CD4-positive, CD25-positive, alpha-beta regulatory T cell (primary cell): ENCODE data around the gene SERPINA1. TPM values are rescaled to one million over a fixed set of nuclear protein-coding genes. Genes with fewer than 3 reads are reported as not detected.
"Not testable (repeated sequence)": the region's sequence is repeated elsewhere in the genome, so short reads cannot be mapped to it uniquely, and the experiment has no call there.

Experiments used
- ATAC-seq, 2 donors: fragments of 150-1000 bp; cut with Tn5 transposase; one replicate each; pipeline ENCODE4 v1.10.0; 2021; ENCODE audit warnings: low read depth in 2 of 2, moderate number of reproducible peaks in 2 of 2, moderate library complexity in 1 of 2
- DNase-seq, 3 donors: peaks; one replicate each; pipeline versions ENCODE4 v3.0.0 to v3.0.0-alpha.2; 2012 to 2022; ENCODE audit warnings: mixed read lengths in 1 of 3
- H3K27ac ChIP-seq: one replicate; pipeline ENCODE4 v1.7.0; 2013; ENCODE audit warnings: mild to moderate bottlenecking, low read length; ENCODE audit not compliant: insufficient read depth, poor library complexity, severe bottlenecking
- H3K27me3 ChIP-seq: one replicate; pipeline ENCODE4 v1.7.0; 2013; ENCODE audit warnings: low read length; ENCODE audit not compliant: control insufficient read depth, insufficient read depth
- H3K36me3 ChIP-seq: one replicate; pipeline ENCODE4 v1.7.0; 2013; ENCODE audit warnings: mild to moderate bottlenecking, low read length, moderate library complexity; ENCODE audit not compliant: control insufficient read depth, insufficient read depth
- H3K4me1 ChIP-seq: 2 replicates; pipeline ENCODE4 v1.7.0; 2013; ENCODE audit warnings: mild to moderate bottlenecking, low read length; ENCODE audit not compliant: insufficient read depth, control insufficient read depth, poor library complexity, severe bottlenecking
- H3K4me3 ChIP-seq: one replicate; pipeline ENCODE4 v1.7.0; 2013; ENCODE audit warnings: low read depth, mild to moderate bottlenecking, low read length, moderate library complexity
- H3K9me3 ChIP-seq, 2 experiments: 1 replicate in 1 of 2; 2 replicates in 1 of 2; pipeline ENCODE4 v1.7.0; 2013; ENCODE audit warnings: low read length in 2 of 2, mild to moderate bottlenecking in 1 of 2, moderate library complexity in 1 of 2; ENCODE audit not compliant: control insufficient read depth in 2 of 2
- H3K27ac Mint-ChIP-seq, 3 donors: one replicate each; pipeline ENCODE4 v1.8.0; 2020 to 2022; ENCODE audit warnings: mild to moderate bottlenecking in 3 of 3, mixed read lengths in 3 of 3, moderate library complexity in 2 of 3
- H3K27me3 Mint-ChIP-seq: one replicate; pipeline ENCODE4 v1.8.0; 2022; ENCODE audit warnings: mild to moderate bottlenecking, mixed read lengths
- H3K36me3 Mint-ChIP-seq: one replicate; pipeline ENCODE4 v1.8.0; 2020; ENCODE audit warnings: mixed read lengths
- H3K4me1 Mint-ChIP-seq, 4 donors: one replicate each; pipeline ENCODE4 v1.8.0; 2020 to 2022; ENCODE audit warnings: mixed read lengths in 4 of 4, mild to moderate bottlenecking in 1 of 4
- H3K4me3 Mint-ChIP-seq, 4 donors: one replicate each; pipeline ENCODE4 v1.8.0; 2020 to 2022; ENCODE audit warnings: mild to moderate bottlenecking in 4 of 4, mixed read lengths in 4 of 4, moderate library complexity in 3 of 4
- H3K9me3 Mint-ChIP-seq, 7 donors: one replicate each; pipeline ENCODE4 v1.8.0; 2020 to 2022; ENCODE audit warnings: mixed read lengths in 7 of 7, mild to moderate bottlenecking in 3 of 7, moderate library complexity in 2 of 7
- polyA plus RNA-seq, 4 donors: library from polyadenylated mRNA; unstranded; fragments of 300-500 nt; fragmentation: Illumina TruSeq; gene quantifications; one replicate each; pipeline ENCODE4 v1.2.3, GENCODE V29; 2021
- total RNA-seq: library from RNA; stranded (reverse); gene quantifications from one replicate; pipeline ENCODE4 v1.2.3, GENCODE V29; 2022

The SERPINA1 gene
- total and polyA plus RNA-seq, 5 donors from 2014 or later: 0.14 to 2.6 (median 0.71) TPM; not detected in 2

GRCh38 chr14:94354638-94355185 is 33.7 kb downstream of the SERPINA1 start:
- no peaks in the 10 kb centered on the region for H3K9me3 ChIP-seq
- Mint-ChIP-seq H3K4me3 (no peak overlapping the region), H3K36me3 (no peaks in the 10 kb centered on the region), H3K9me3 (peaks cover 0 to 4% (median 0%) of the 10 kb centered on the region in 7 donors), H3K27me3 (peaks cover 22% of the 10 kb centered on the region), H3K27ac (no peak overlapping the region), H3K4me1 (no peaks in the 10 kb centered on the region)
- H3K4me3 ChIP-seq: no peak overlapping the region
- no peak overlapping the region for H3K27ac ChIP-seq
- no peaks in the 10 kb centered on the region for H3K36me3 ChIP-seq
- no peaks in the 10 kb centered on the region for H3K27me3 ChIP-seq
- DNase-seq (no peak), ATAC-seq (no peak)
- no peaks in the 10 kb centered on the region for H3K4me1 ChIP-seq

DNA sequence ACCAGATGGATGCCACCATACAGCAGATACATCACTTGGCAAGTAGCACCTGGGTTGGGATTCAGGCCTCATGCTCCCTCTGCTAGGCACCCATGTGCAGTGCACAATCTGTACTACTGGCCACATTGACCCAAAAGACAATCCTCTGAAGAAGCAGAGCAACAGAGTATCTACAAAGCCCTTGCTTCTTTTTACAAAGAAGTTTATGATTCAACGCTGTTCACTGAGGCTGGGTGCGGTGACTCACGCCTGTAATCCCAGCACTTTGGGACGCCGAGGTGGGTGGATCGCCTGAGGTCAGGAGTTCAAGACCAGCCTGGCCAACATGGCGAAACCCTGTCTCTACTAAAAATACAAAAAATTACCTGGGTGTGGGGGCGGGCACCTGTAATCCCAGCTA is 34.2 kb downstream of the SERPINA1 start:
- H3K4me3 ChIP-seq, H3K4me1 Mint-ChIP-seq, H3K27me3 ChIP-seq, H3K4me1 ChIP-seq, H3K36me3 Mint-ChIP-seq, DNase-seq, H3K27ac ChIP-seq, ATAC-seq, H3K36me3 ChIP-seq, H3K9me3 ChIP-seq, H3K27ac Mint-ChIP-seq, H3K9me3 Mint-ChIP-seq, H3K4me3 Mint-ChIP-seq: not testable (repeated sequence)
- H3K27me3 Mint-ChIP-seq: peaks cover 22% of the 10 kb centered on the region

DNA sequence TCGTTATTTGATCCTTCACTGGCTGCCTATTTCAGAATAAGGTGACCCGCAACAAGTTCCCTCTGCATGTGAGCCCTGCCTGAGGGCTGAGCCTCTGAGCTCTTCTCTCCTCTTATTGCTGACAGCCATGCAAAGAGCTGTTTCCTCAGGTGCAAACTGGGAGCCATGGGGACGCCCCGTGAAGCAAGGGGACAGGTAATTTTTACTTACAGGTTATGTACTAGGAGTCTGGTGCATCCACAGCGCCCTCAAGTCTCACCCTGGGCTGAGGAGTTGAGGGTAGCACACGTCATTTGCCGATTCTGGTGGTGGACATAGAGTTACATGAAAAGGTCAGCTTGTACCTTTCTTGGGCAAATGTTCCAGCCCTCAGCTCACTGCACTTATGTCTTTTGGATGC is 39.1 kb downstream of the SERPINA1 start:
- no peak for ATAC-seq
- no peak overlapping the region for H3K27ac Mint-ChIP-seq

GRCh38 chr14:94348836-94349235 is 39.6 kb downstream of the SERPINA1 start:
- no peak overlapping the region for H3K4me3 Mint-ChIP-seq
- Histone ChIP-seq H3K4me1 (no peaks in the 10 kb centered on the region), H3K27ac (no peak overlapping the region), H3K36me3 (no peaks in the 10 kb centered on the region), H3K9me3 (no peaks in the 10 kb centered on the region), H3K4me3 (no peak overlapping the region), H3K27me3 (no peaks in the 10 kb centered on the region)
- no peaks in the 10 kb centered on the region for H3K4me1 Mint-ChIP-seq
- H3K9me3 Mint-ChIP-seq: peaks cover 0 to 5% (median 0%) of the 10 kb centered on the region in 7 donors
- H3K36me3 Mint-ChIP-seq: no peaks in the 10 kb centered on the region
- DNase-seq: no peak
- H3K27ac Mint-ChIP-seq: no peak overlapping the region
- no peaks in the 10 kb centered on the region for H3K27me3 Mint-ChIP-seq
- no peak for ATAC-seq

More for the DNA sequence above, 39.1 kb downstream of the SERPINA1 start:
- Mint-ChIP-seq H3K4me3 (no peak overlapping the region), H3K9me3 (peaks cover 0 to 4% (median 0%) of the 10 kb centered on the region in 7 donors), H3K27me3 (no peaks in the 10 kb centered on the region), H3K4me1 (no peaks in the 10 kb centered on the region), H3K36me3 (no peaks in the 10 kb centered on the region)
- no peaks in the 10 kb centered on the region for H3K4me1 ChIP-seq
- DNase-seq: no peak
- no peaks in the 10 kb centered on the region for H3K9me3 ChIP-seq
- H3K36me3 ChIP-seq: no peaks in the 10 kb centered on the region
- no peak overlapping the region for H3K4me3 ChIP-seq
- H3K27ac ChIP-seq: no peak overlapping the region
- no peaks in the 10 kb centered on the region for H3K27me3 ChIP-seq

GRCh38 chr14:94346841-94347240 is 41.6 kb downstream of the SERPINA1 start:
- H3K27ac ChIP-seq: no peak overlapping the region
- Mint-ChIP-seq H3K36me3 (no peaks in the 10 kb centered on the region), H3K27me3 (no peaks in the 10 kb centered on the region), H3K4me1 (no peaks in the 10 kb centered on the region), H3K27ac (no peak overlapping the region), H3K4me3 (no peak overlapping the region), H3K9me3 (peaks cover 0 to 2% (median 0%) of the 10 kb centered on the region in 7 donors)
- H3K9me3 ChIP-seq: no peaks in the 10 kb centered on the region
- DNase-seq: no peak
- no peaks in the 10 kb centered on the region for H3K4me1 ChIP-seq
- no peak for ATAC-seq
- no peaks in the 10 kb centered on the region for H3K27me3 ChIP-seq
- H3K4me3 ChIP-seq: no peak overlapping the region
- H3K36me3 ChIP-seq: no peaks in the 10 kb centered on the region

GRCh38 chr14:94346065-94346786 is 42.2 kb downstream of the SERPINA1 start:
- H3K4me3 ChIP-seq, H3K36me3 Mint-ChIP-seq, H3K4me1 Mint-ChIP-seq, H3K9me3 ChIP-seq, H3K27ac ChIP-seq, ATAC-seq, H3K27me3 Mint-ChIP-seq, H3K27me3 ChIP-seq, H3K4me3 Mint-ChIP-seq, DNase-seq, H3K36me3 ChIP-seq, H3K4me1 ChIP-seq, H3K27ac Mint-ChIP-seq, H3K9me3 Mint-ChIP-seq: not testable (repeated sequence)

- Histone ChIP-seq H3K27ac (no peak overlapping the region), H3K4me3 (no peak overlapping the region), H3K36me3 (no peaks in the 10 kb centered on the region), H3K27me3 (no peaks in the 10 kb centered on the region), H3K4me1 (no peaks in the 10 kb centered on the region), H3K9me3 (no peaks in the 10 kb centered on the region)
- DNase-seq: no peak
- Mint-ChIP-seq H3K4me1 (no peaks in the 10 kb centered on the region), H3K27ac (no peak overlapping the region), H3K9me3 (peaks cover 0 to 4% (median 0%) of the 10 kb centered on the region in 7 donors), H3K27me3 (no peaks in the 10 kb centered on the region), H3K36me3 (no peaks in the 10 kb centered on the region), H3K4me3 (no peak overlapping the region)
- ATAC-seq: no peak
Observed at GRCh38 chr14:94345344-94346064, 42.9 kb downstream of the SERPINA1 start.
